GM12878 (cell line): ENCODE results near the gene ANKRD11. TPM values are rescaled to one million over a fixed set of nuclear protein-coding genes. Genes with fewer than 3 reads are reported as not detected.
A peak's percentile ranks its signal among the peaks of the same experiment; 100 is the strongest.

ENCODE experiments used
- ATAC-seq: fragments of 200-7000 bp; cut with Tn5 transposase; 3 replicates; pipeline ENCODE4 v1.9.1; 2020; ENCODE audit warnings: mild to moderate bottlenecking, moderate library complexity
- BruUV-seq: library from RNA; stranded (reverse); fragments of 400-500 nt; replicated peaks from 2 replicates; lab custom pipeline; 2021; lab: Mats Ljungman, UMichigan
- CTCF ChIA-PET: fragments of 300-600 bp; sonication (Branson Sonifier 250); formaldehyde crosslinking; extraction: SDS; loops from one replicate; lab custom pipeline; 2021; ENCODE audit warnings: inconsistent platforms; lab: Yijun Ruan, JAX
- POLR2A ChIA-PET: fragments of 350-600 bp; formaldehyde crosslinking; extraction: SDS; loops from one replicate; lab custom pipeline; 2021; ENCODE audit warnings: inconsistent platforms; lab: Charles Lee
- RAD21 ChIA-PET: fragments of 300-600 bp; sonication (Branson Sonifier 250); formaldehyde crosslinking; loops from one replicate; lab custom pipeline; 2023; ENCODE audit warnings: antibody characterized with exemption; ENCODE audit not compliant: unreplicated experiment; lab: Charles Lee
- SMC1A ChIA-PET: fragments of 300-600 bp; sonication (Branson Sonifier 250); formaldehyde crosslinking; loops from one replicate; lab custom pipeline; 2023; ENCODE audit not compliant: unreplicated experiment, uncharacterized antibody; lab: Charles Lee
- DNase-seq: peaks from one replicate; pipeline ENCODE4 v3.0.0-alpha.2; 2011; ENCODE audit warnings: low read depth, low spot score
- FAIRE-seq: peaks from 3 replicates; lab custom pipeline; 2011; peaks lifted over from hg19 to GRCh38; lab: Jason Lieb, UNC
- H2AFZ ChIP-seq: 2 replicates; pipeline ENCODE4 v1.6.0; 2011; ENCODE audit warnings: low read depth, low read length, control low read depth; ENCODE audit not compliant: control insufficient read depth
- H3K27ac ChIP-seq: 2 replicates; pipeline ENCODE4 v1.5.1; 2011; ENCODE audit warnings: control low read depth; ENCODE audit not compliant: control insufficient read depth, insufficient read depth
- H3K27me3 ChIP-seq, 2 experiments: replicated peaks in 1 of 2; 2 replicates each; pipeline versions ENCODE4 v1.6.0 to v1.6.1; 2011; ENCODE audit warnings: low read length in 1 of 2; ENCODE audit not compliant: control insufficient read depth in 2 of 2, insufficient read depth in 2 of 2
- H3K36me3 ChIP-seq, 2 experiments: 2 replicates each; pipeline ENCODE4 v1.5.1; 2011; ENCODE audit warnings: low read length in 1 of 2; ENCODE audit not compliant: control insufficient read depth in 2 of 2, insufficient read depth in 2 of 2
- H3K4me1 ChIP-seq: 2 replicates; pipeline ENCODE4 v1.6.1; 2011; ENCODE audit warnings: mild to moderate bottlenecking, low read length, moderate library complexity, mixed read lengths; ENCODE audit not compliant: control insufficient read depth, insufficient read depth
- H3K4me2 ChIP-seq: 2 replicates; pipeline ENCODE4 v1.6.0; 2011; ENCODE audit warnings: control low read depth; ENCODE audit not compliant: control insufficient read depth, insufficient read depth
- H3K4me3 ChIP-seq: fragments of 200-600 bp; sonication (generic); 2 replicates; pipeline ENCODE4 v1.5.1; 2016
- H3K79me2 ChIP-seq: 2 replicates; pipeline ENCODE4 v1.6.0; 2011; ENCODE audit warnings: low read length; ENCODE audit not compliant: control insufficient read depth, insufficient read depth
- H3K9ac ChIP-seq: 2 replicates; pipeline ENCODE4 v1.8.0; 2011; ENCODE audit warnings: low read length, control low read depth, mixed read lengths; ENCODE audit not compliant: control insufficient read depth, insufficient read depth
- H3K9me3 ChIP-seq: replicated peaks from 3 replicates; pipeline ENCODE4 v1.5.1; 2011; ENCODE audit warnings: mild to moderate bottlenecking, low read length; ENCODE audit not compliant: control insufficient read depth, insufficient read depth
- H4K20me1 ChIP-seq: 2 replicates; pipeline ENCODE4 v1.6.0; 2011; ENCODE audit not compliant: control insufficient read depth, insufficient read depth
- ATF3 ChIP-seq: IDR thresholded peaks from 2 replicates; pipeline ENCODE4 v1.6.1; 2011; ENCODE audit warnings: low read depth, mild to moderate bottlenecking, low read length, moderate library complexity, borderline replicate concordance; ENCODE audit errors: extremely low read depth
- ATF7 ChIP-seq: fragments of 450-650 bp; IDR thresholded peaks from 2 replicates; pipeline ENCODE4 v1.6.1; 2016; ENCODE audit warnings: low read depth, mild to moderate bottlenecking
- BCL3 ChIP-seq: IDR thresholded peaks from 2 replicates; pipeline ENCODE4 v1.6.1; 2011; ENCODE audit warnings: borderline replicate concordance, low read depth, mild to moderate bottlenecking, moderate library complexity, low read length; ENCODE audit not compliant: insufficient read depth, poor library complexity, severe bottlenecking
- EED ChIP-seq: sonication (generic); IDR thresholded peaks from 2 replicates; pipeline ENCODE4 v1.6.1; 2016; ENCODE audit warnings: antibody characterized with exemption, low read depth
- MEF2A ChIP-seq: IDR thresholded peaks from 2 replicates; pipeline ENCODE4 v1.6.1; 2011; ENCODE audit warnings: low read depth, mild to moderate bottlenecking, low read length, moderate library complexity; ENCODE audit not compliant: insufficient read depth
- MYC ChIP-seq: IDR thresholded peaks from 2 replicates; pipeline ENCODE4 v1.6.1; 2011; ENCODE audit warnings: mild to moderate bottlenecking, low read length, moderate library complexity, inconsistent platforms; ENCODE audit not compliant: insufficient read depth, insufficient replicate concordance, insufficient read length, severe bottlenecking
- NFIC ChIP-seq: IDR thresholded peaks from 2 replicates; pipeline ENCODE4 v1.6.1; 2012; ENCODE audit warnings: low read depth, mild to moderate bottlenecking, inconsistent platforms, low read length, moderate library complexity
- TCF3 ChIP-seq: IDR thresholded peaks from 2 replicates; pipeline ENCODE4 v1.6.1; 2012; ENCODE audit warnings: low read depth, mild to moderate bottlenecking, low read length, borderline replicate concordance; ENCODE audit not compliant: insufficient read depth
- ZBTB40 ChIP-seq: fragments of 450-650 bp; IDR thresholded peaks from 2 replicates; pipeline ENCODE4 v1.6.1; 2016; ENCODE audit warnings: mild to moderate bottlenecking, moderate library complexity, borderline replicate concordance
- ZNF687 ChIP-seq: fragments of 450-650 bp; IDR thresholded peaks from 2 replicates; pipeline ENCODE4 v1.6.1; 2017; ENCODE audit warnings: mild to moderate bottlenecking, moderate library complexity
- WGBS: methylation state at CpG from one replicate; pipeline ENCODE4 v1.1.6; 2016; ENCODE audit warnings: low lambda C conversion rate; ENCODE audit not compliant: insufficient replicate concordance, insufficient coverage; ENCODE audit errors: missing lambda C conversion rate; 5-methylcytosine and 5-hydroxymethylcytosine counted together
- in situ Hi-C: fragments of 300-500 bp; cut with MboI; formaldehyde crosslinking; loops from 9 replicates; pipeline ENCODE4 v1.14.3; 2018; ENCODE audit warnings: mixed read lengths
- intact Hi-C: fragments of 100-400 bp; cut with micrococcal nuclease; formaldehyde crosslinking; loops from one replicate; pipeline ENCODE4 v1.14.2; 2022; ENCODE audit not compliant: unreplicated experiment
- polyA plus RNA-seq, 11 experiments: library from polyadenylated mRNA; depleted of rRNA in 4 of 11; unstranded in 6 of 11; stranded (reverse) in 5 of 11; fragments of >200 nt; fragmentation: Nextera tagmentation in 4 of 11; fragmentation: Illumina TruSeq in 1 of 11; extraction: Ambion mirVana in 4 of 11; extraction: Trizol in 1 of 11; gene quantifications; 1 replicate in 1 of 11; 2 replicates in 10 of 11; pipeline versions ENCODE4 v1.2.1 to v1.2.3, GENCODE V29; 2011 to 2016; ENCODE audit warnings: inconsistent platforms in 2 of 11, missing spikeins in 2 of 11, low read depth in 1 of 11
- total RNA-seq, 4 experiments: library from RNA; depleted of rRNA in 3 of 4; stranded (reverse); fragments of >200 nt in 3 of 4; fragmentation: Illumina TruSeq in 1 of 4; extraction: Trizol in 1 of 4; gene quantifications; 2 replicates each; pipeline versions ENCODE4 v1.2.1 to v1.2.3, GENCODE V29; 2013 to 2021

ANKRD11 gene
- total and polyA plus RNA-seq, 10 of the 15 experiments (the other 5 are each of a cell fraction or from before 2014, with no cell fraction given), result 5.1 to 103 (median 27.4) TPM

GRCh38 chr16:89422905-89423630, 67.3 kb downstream of the ANKRD11 start:
- H3K9ac ChIP-seq, result peak overlapping the region; percentile 36; the same call in 1 of the 2 replicates
- no peak overlapping the region for H2AFZ ChIP-seq
- peak; percentile 72 for DNase-seq
- ChIA-PET POLR2A (interaction anchor here (0.5 to 1.5 kb wide), 4 partner anchors 54 to 248 kb away, joined by 3 to 4 read pairs (median 4); no protein-coding TSS in a partner anchor), CTCF (interaction anchor here (0.8 to 1.4 kb wide), 3 partner anchors 22 to 54 kb away, joined by 3 to 7 read pairs (median 3); no protein-coding TSS in a partner anchor), SMC1A (interaction anchor here (1.1 to 2.0 kb wide), 11 partner anchors 23 to 85 kb away, joined by 3 to 6 read pairs (median 4); no protein-coding TSS in a partner anchor), RAD21 (interaction anchor here (1.0 to 1.5 kb wide), 5 partner anchors 29 to 65 kb away, joined by 3 to 6 read pairs (median 5); no protein-coding TSS in a partner anchor)
- H3K4me2 ChIP-seq, result peak overlapping the region; percentile 87
- in situ Hi-C loops, result no loop called here
- H3K79me2 ChIP-seq, result peaks cover 90% of the 10 kb centered on the region
- H3K36me3 ChIP-seq, result peaks cover 4 to 9% of the 10 kb centered on the region in 2 experiments; a peak in 2 of 4 replicates
- no peaks in the 10 kb centered on the region for H3K27me3 ChIP-seq
- no TSS peak for BruUV-seq
- FAIRE-seq, result peak; percentile 73
- intact Hi-C loops, result loop anchor here (2.0 kb wide), 2 partner anchors 62 kb away; no protein-coding TSS in a partner anchor
- peak overlapping the region; percentile 55; the same call in 1 of the 2 replicates for H3K4me3 ChIP-seq
- H3K9me3 ChIP-seq, result no peaks in the 10 kb centered on the region
- H3K27ac ChIP-seq, result peak overlapping the region; percentile 69
- peaks cover 8% of the 10 kb centered on the region for H4K20me1 ChIP-seq
- WGBS, result 15% methylated on average over 16 of the region's 16 CpGs
- peak; percentile 92 for ATAC-seq
- peaks cover 66% of the 10 kb centered on the region for H3K4me1 ChIP-seq
- peak; percentile 54; the same call in 1 of the 2 replicates for TF ChIP-seq TCF3
- TF ChIP-seq NFIC, result peak; percentile 64
- TF ChIP-seq MEF2A, result no peak
- TF ChIP-seq MYC, result no peak
- peak; percentile 48 for TF ChIP-seq EED
- no peak for TF ChIP-seq ZBTB40
- no peak for TF ChIP-seq BCL3
- TF ChIP-seq ZNF687, result peak; percentile 20; the same call in 1 of the 2 replicates
- TF ChIP-seq ATF7, result peak; percentile 58
- TF ChIP-seq ATF3, result no peak
